ENCODE measurements around the gene MTCL1. TPM values are rescaled to one million over a fixed set of nuclear protein-coding genes. Genes with fewer than 3 reads are reported as not detected.

Gene MTCL1
- total RNA-seq, 1 donor from 2014 or later = 17.5 TPM

- DNase-seq (ENCODE audit: low read depth, low spot score) = no peak
Observed at GRCh38 chr18:8788503-8789429, 83.4 kb downstream of the MTCL1 start.

GRCh38 chr18:8791171-8791651 lies 85.9 kb downstream of the MTCL1 start:
- DNase-seq (ENCODE audit: low read depth, low spot score) = no peak

GRCh38 chr18:8792688-8793316 lies 87.4 kb downstream of the MTCL1 start:
- DNase-seq (ENCODE audit: low read depth, low spot score) = no peak

- DNase-seq (ENCODE audit: low read depth, low spot score) = no peak
Observed at GRCh38 chr18:8793445-8794155, 88.2 kb downstream of the MTCL1 start.

- no peak for DNase-seq (ENCODE audit: low read depth, low spot score)
Observed at GRCh38 chr18:8794156-8794933, 89.0 kb downstream of the MTCL1 start.

- no peak for DNase-seq (ENCODE audit: low read depth, low spot score)
Observed at GRCh38 chr18:8794934-8795280, 89.6 kb downstream of the MTCL1 start.

- no peak for DNase-seq (ENCODE audit: low read depth, low spot score)
Observed at GRCh38 chr18:8795586-8796325, 90.4 kb downstream of the MTCL1 start.

GRCh38 chr18:8797206-8797605 lies 91.8 kb downstream of the MTCL1 start:
- no peak for DNase-seq (ENCODE audit: low read depth, low spot score)

GRCh38 chr18:8799001-8799400 lies 93.6 kb downstream of the MTCL1 start:
- no peak for DNase-seq (ENCODE audit: low read depth, low spot score)

GRCh38 chr18:8799596-8800441 lies 94.5 kb downstream of the MTCL1 start:
- DNase-seq (ENCODE audit: low read depth, low spot score) = no peak

GRCh38 chr18:8800445-8800844 lies 95.1 kb downstream of the MTCL1 start:
- DNase-seq (ENCODE audit: low read depth, low spot score) = no peak

GRCh38 chr18:8800876-8801262 lies 95.5 kb downstream of the MTCL1 start:
- DNase-seq (ENCODE audit: low read depth, low spot score) = no peak

- no peak for DNase-seq (ENCODE audit: low read depth, low spot score)
Observed at GRCh38 chr18:8801263-8801901, 96.0 kb downstream of the MTCL1 start.

- DNase-seq (ENCODE audit: low read depth, low spot score) = no peak
Observed at GRCh38 chr18:8802017-8802672, 96.8 kb downstream of the MTCL1 start.

GRCh38 chr18:8803063-8803795 lies 97.9 kb downstream of the MTCL1 start:
- DNase-seq (ENCODE audit: low read depth, low spot score) = no peak

- no peak for DNase-seq (ENCODE audit: low read depth, low spot score)
Observed at GRCh38 chr18:8803957-8804356, 98.6 kb downstream of the MTCL1 start.

GRCh38 chr18:8805552-8805951 lies 100.2 kb downstream of the MTCL1 start:
- DNase-seq (ENCODE audit: low read depth, low spot score) = no peak
